Endothelial cell (in vitro differentiated cells): ENCODE measurements around the gene NR5A2. TPM values are rescaled to one million over a fixed set of nuclear protein-coding genes. Genes with fewer than 3 reads are reported as not detected.

Experiments
- DNase-seq: peaks from one replicate; pipeline ENCODE4 v3.0.0; 2021; ENCODE audit warnings: low spot score
- H3K27ac Mint-ChIP-seq: one replicate; pipeline ENCODE4 v1.8.0; 2021; ENCODE audit warnings: mixed read lengths, inconsistent platforms; ENCODE audit not compliant: unreplicated experiment
- H3K27me3 Mint-ChIP-seq: one replicate; pipeline ENCODE4 v1.8.0; 2021; ENCODE audit warnings: mild to moderate bottlenecking, moderate library complexity, mixed read lengths, inconsistent platforms; ENCODE audit not compliant: unreplicated experiment
- H3K36me3 Mint-ChIP-seq: one replicate; pipeline ENCODE4 v1.8.0; 2021; ENCODE audit warnings: mild to moderate bottlenecking, low read depth, mixed read lengths, inconsistent platforms; ENCODE audit not compliant: unreplicated experiment
- H3K4me1 Mint-ChIP-seq: one replicate; pipeline ENCODE4 v1.8.0; 2021; ENCODE audit warnings: mild to moderate bottlenecking, mixed read lengths, inconsistent platforms; ENCODE audit not compliant: unreplicated experiment
- H3K4me3 Mint-ChIP-seq: one replicate; pipeline ENCODE4 v1.8.0; 2021; ENCODE audit warnings: mild to moderate bottlenecking, mixed read lengths, inconsistent platforms; ENCODE audit not compliant: unreplicated experiment
- H3K9me3 Mint-ChIP-seq: one replicate; pipeline ENCODE4 v1.8.0; 2021; ENCODE audit warnings: mixed read lengths, inconsistent platforms; ENCODE audit not compliant: unreplicated experiment
- total RNA-seq: library from RNA; stranded (reverse); fragmentation: NEBNext Ultra II Directional; extraction: Animal tissue kit (Norgen Biotek cat#: 25700); gene quantifications from one replicate; pipeline ENCODE4 v1.2.1, GENCODE V29; 2021; ENCODE audit not compliant: unreplicated experiment
- TF ChIP-seq, protein P1 (sequence below): fragments of 200-600 bp; sonication (generic); IDR thresholded peaks from one replicate; pipeline ENCODE4 v1.5.0; 2021; ENCODE audit warnings: antibody characterized with exemption; ENCODE audit not compliant: unreplicated experiment

The NR5A2 gene
- total RNA-seq, 1 donor from 2014 or later: 7.0 TPM

DNA sequence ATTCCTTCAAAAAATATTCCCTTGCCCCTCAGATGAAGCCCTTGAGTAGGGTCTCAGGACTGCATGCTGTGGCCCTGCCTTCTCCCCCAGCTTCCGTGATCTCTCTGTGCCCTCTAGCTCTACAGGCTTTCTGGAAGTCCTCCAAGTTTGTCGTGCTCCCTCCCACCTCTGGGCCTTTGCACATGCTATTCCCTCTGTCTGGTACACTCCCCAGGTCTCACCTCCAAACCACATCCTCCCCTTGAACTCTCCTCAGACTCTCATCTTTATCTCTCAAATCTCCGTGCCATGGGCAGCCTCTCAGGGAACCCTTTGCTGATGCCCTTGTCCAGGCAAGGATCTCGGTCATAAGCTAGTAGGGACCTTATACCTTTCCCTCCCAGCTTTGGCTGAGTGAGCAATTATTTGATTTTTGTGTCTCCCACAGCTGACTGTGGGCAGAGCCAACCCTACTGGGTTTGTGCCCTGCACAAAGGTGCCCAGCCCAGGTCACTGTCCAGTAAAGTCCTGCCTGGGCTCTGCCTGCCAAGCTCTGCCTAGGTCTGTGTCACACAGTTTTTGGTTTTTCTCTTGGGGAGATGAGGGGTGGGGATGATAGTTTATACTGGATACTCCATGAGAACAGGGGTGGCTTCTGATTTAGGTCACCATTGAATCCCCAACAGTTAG lies 194.2 kb downstream of the NR5A2 start:
- peaks cover 8% of the 10 kb centered on the region for H3K4me1 Mint-ChIP-seq
- no peak overlapping the region for H3K27ac Mint-ChIP-seq
- H3K9me3 Mint-ChIP-seq: no peaks in the 10 kb centered on the region
- H3K27me3 Mint-ChIP-seq: peaks cover 3% of the 10 kb centered on the region
- DNase-seq: no peak
- TF ChIP-seq, protein P1, sequence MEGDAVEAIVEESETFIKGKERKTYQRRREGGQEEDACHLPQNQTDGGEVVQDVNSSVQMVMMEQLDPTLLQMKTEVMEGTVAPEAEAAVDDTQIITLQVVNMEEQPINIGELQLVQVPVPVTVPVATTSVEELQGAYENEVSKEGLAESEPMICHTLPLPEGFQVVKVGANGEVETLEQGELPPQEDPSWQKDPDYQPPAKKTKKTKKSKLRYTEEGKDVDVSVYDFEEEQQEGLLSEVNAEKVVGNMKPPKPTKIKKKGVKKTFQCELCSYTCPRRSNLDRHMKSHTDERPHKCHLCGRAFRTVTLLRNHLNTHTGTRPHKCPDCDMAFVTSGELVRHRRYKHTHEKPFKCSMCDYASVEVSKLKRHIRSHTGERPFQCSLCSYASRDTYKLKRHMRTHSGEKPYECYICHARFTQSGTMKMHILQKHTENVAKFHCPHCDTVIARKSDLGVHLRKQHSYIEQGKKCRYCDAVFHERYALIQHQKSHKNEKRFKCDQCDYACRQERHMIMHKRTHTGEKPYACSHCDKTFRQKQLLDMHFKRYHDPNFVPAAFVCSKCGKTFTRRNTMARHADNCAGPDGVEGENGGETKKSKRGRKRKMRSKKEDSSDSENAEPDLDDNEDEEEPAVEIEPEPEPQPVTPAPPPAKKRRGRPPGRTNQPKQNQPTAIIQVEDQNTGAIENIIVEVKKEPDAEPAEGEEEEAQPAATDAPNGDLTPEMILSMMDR: no peak
- no peak overlapping the region for H3K4me3 Mint-ChIP-seq
- no peaks in the 10 kb centered on the region for H3K36me3 Mint-ChIP-seq

DNA sequence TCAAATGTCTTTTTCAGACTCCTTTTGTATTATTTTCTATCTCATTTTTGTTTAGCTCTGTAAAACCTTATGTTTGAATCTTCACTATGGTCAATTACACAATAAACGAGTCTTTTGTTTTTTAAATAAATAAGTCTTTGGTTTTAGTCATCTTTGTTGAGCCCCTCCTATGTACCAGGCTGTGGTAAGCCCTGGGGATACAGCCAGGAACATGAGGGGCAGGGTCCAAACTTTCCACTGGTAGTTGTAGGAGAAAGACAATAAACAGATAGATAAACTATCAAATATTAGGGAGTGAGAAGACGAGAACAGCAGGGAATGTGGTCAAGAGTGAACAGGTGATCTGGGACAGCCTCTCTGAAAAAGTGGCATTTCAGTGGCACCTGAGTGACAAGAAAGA lies 195.7 kb downstream of the NR5A2 start:
- H3K36me3 Mint-ChIP-seq: no peaks in the 10 kb centered on the region
- no peak overlapping the region for H3K27ac Mint-ChIP-seq
- TF ChIP-seq, protein P1: no peak
- H3K4me3 Mint-ChIP-seq: no peak overlapping the region
- H3K9me3 Mint-ChIP-seq: no peaks in the 10 kb centered on the region
- peaks cover 3% of the 10 kb centered on the region for H3K27me3 Mint-ChIP-seq
- no peak for DNase-seq
- peaks cover 19% of the 10 kb centered on the region for H3K4me1 Mint-ChIP-seq

DNA sequence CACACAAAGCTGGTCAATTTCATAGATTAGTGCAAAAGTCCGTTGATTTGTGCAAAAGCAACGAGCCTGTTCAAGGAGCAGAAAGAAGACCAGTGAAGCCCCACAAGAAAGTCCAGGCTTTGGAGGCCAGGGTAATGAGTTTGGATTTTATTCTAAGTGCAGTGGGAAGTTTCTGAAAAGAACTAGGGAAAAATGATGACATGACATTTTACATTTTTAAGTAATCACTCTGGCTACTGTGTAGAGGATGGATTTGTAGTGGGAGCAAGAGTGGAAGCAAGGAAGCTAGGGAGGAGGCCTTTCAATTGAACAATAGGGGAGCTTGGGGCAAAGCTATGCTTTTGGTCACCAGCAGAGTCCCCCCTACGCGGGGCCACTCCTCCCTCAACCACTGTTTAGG lies 196.1 kb downstream of the NR5A2 start:
- no peak for DNase-seq
- no peak overlapping the region for H3K4me3 Mint-ChIP-seq
- peaks cover 3% of the 10 kb centered on the region for H3K27me3 Mint-ChIP-seq
- peaks cover 23% of the 10 kb centered on the region for H3K4me1 Mint-ChIP-seq
- TF ChIP-seq, protein P1: no peak
- H3K9me3 Mint-ChIP-seq: no peaks in the 10 kb centered on the region
- no peaks in the 10 kb centered on the region for H3K36me3 Mint-ChIP-seq
- H3K27ac Mint-ChIP-seq: no peak overlapping the region

DNA sequence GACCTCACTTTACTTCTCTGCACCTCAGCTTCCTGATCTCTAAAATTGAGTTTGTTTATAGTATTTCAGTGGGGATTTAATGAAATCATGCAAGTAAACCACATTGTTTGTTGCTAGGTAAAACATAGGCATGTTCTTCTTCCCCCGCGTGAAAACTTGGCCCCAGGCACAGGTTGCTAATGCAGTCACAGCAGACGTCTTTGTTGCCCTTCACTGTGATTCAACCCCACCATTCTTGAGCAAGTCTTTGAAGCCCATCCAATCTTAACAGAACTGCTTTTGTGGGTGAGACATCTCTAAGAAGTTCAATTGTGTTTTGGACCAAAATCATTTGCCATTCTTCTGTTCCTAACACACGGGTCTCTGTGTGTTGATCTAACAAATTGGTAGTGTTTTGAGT lies 196.8 kb downstream of the NR5A2 start:
- Mint-ChIP-seq H3K4me3 (no peak overlapping the region), H3K36me3 (no peaks in the 10 kb centered on the region), H3K27ac (no peak overlapping the region), H3K4me1 (peaks cover 29% of the 10 kb centered on the region), H3K27me3 (peaks cover 3% of the 10 kb centered on the region), H3K9me3 (no peaks in the 10 kb centered on the region)
- DNase-seq: no peak
- TF ChIP-seq, protein P1: no peak

DNA sequence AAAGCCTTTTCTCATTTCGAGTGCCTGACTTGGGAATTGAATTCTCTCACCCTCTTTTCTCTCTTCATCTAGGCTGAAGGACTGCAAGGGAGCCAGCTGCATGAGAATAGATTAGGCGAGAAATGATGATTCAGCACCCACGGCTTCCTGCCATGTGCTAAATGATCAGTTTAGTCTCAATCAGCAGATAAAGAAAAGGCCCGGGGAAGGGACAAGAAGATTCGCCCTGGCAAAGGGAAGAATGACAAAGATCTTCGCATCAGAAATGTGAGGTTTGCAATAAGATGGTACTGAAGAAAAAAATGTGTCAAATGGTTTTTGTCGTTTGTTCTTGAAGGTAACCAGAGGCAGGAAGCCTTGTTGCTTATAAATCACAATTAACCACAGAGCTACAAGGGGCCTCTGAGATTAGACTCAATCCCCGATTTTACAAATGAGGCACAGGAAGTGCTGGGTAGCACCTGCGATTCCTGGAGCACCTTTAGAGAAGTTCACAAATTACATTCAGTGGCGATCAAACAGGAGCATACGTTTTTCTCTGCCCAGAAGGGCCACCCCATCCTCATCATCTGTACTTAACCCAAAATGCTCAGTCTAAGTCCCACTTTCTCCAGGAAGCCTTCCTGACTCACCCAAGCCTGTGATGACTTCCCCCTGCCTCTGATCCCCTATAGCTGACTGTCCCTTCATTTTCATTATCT lies 198.9 kb downstream of the NR5A2 start:
- Mint-ChIP-seq H3K27ac (peak overlapping the region; percentile 37), H3K36me3 (no peaks in the 10 kb centered on the region), H3K27me3 (peaks cover 2% of the 10 kb centered on the region), H3K9me3 (no peaks in the 10 kb centered on the region), H3K4me1 (peaks cover 29% of the 10 kb centered on the region), H3K4me3 (no peak overlapping the region)
- DNase-seq: no peak
- TF ChIP-seq, protein P1: no peak
